Astrocyte (in vitro differentiated cells and primary cell): ENCODE measurements around the gene FRMD3. TPM values are rescaled to one million over a fixed set of nuclear protein-coding genes. Genes with fewer than 3 reads are reported as not detected.
A peak's percentile ranks its signal among the peaks of the same experiment; 100 is the strongest.

ENCODE experiments used
- DNase-seq: peaks from one replicate; pipeline ENCODE4 v3.0.0-alpha.2; 2010; ENCODE audit warnings: low read depth
- FAIRE-seq: peaks from 2 replicates; lab custom pipeline; 2011; peaks lifted over from hg19 to GRCh38; lab: Jason Lieb, UNC
- H2AFZ ChIP-seq: 2 replicates; pipeline ENCODE4 v1.6.0; 2012; ENCODE audit warnings: low read depth, low read length, inconsistent platforms
- H3K27ac ChIP-seq: 2 replicates; pipeline ENCODE4 v1.5.1; 2011; ENCODE audit warnings: low read depth, low read length, inconsistent platforms
- H3K27me3 ChIP-seq: 2 replicates; pipeline ENCODE4 v1.6.0; 2011; ENCODE audit warnings: low read length, inconsistent platforms; ENCODE audit not compliant: insufficient read depth
- H3K36me3 ChIP-seq: 2 replicates; pipeline ENCODE4 v1.5.1; 2011; ENCODE audit warnings: low read length, inconsistent platforms; ENCODE audit not compliant: insufficient read depth
- H3K4me1 ChIP-seq: 2 replicates; pipeline ENCODE4 v1.5.1; 2011; ENCODE audit warnings: low read length, inconsistent platforms; ENCODE audit not compliant: insufficient read depth
- H3K4me2 ChIP-seq: 2 replicates; pipeline ENCODE4 v1.6.0; 2012; ENCODE audit warnings: low read length, inconsistent platforms
- H3K4me3 ChIP-seq: 2 replicates; pipeline ENCODE4 v1.5.1; 2011; ENCODE audit warnings: low read depth, mild to moderate bottlenecking, low read length, inconsistent platforms; ENCODE audit not compliant: insufficient read depth
- H3K79me2 ChIP-seq: 2 replicates; pipeline ENCODE4 v1.6.0; 2012; ENCODE audit warnings: mild to moderate bottlenecking, low read length, inconsistent platforms; ENCODE audit not compliant: insufficient read depth
- H3K9ac ChIP-seq: 2 replicates; pipeline ENCODE4 v1.6.0; 2012; ENCODE audit warnings: mild to moderate bottlenecking, low read length, inconsistent platforms
- H3K9me3 ChIP-seq: 2 replicates; pipeline ENCODE4 v1.5.1; 2012; ENCODE audit warnings: low read depth, mild to moderate bottlenecking, low read length, inconsistent platforms; ENCODE audit not compliant: insufficient read depth
- H4K20me1 ChIP-seq: 2 replicates; pipeline ENCODE4 v1.6.0; 2012; ENCODE audit warnings: low read length, inconsistent platforms; ENCODE audit not compliant: insufficient read depth
- H3K27ac Mint-ChIP-seq: one replicate; pipeline ENCODE4 v1.8.0; 2021; ENCODE audit warnings: mild to moderate bottlenecking, mixed read lengths; ENCODE audit not compliant: unreplicated experiment
- H3K27me3 Mint-ChIP-seq: one replicate; pipeline ENCODE4 v1.8.0; 2021; ENCODE audit warnings: low read depth, mixed read lengths; ENCODE audit not compliant: unreplicated experiment
- H3K36me3 Mint-ChIP-seq: one replicate; pipeline ENCODE4 v1.8.0; 2021; ENCODE audit warnings: low read depth, mixed read lengths; ENCODE audit not compliant: unreplicated experiment
- H3K4me1 Mint-ChIP-seq: one replicate; pipeline ENCODE4 v1.8.0; 2021; ENCODE audit warnings: low read depth, mixed read lengths; ENCODE audit not compliant: unreplicated experiment
- H3K4me3 Mint-ChIP-seq: one replicate; pipeline ENCODE4 v1.8.0; 2021; ENCODE audit warnings: mild to moderate bottlenecking, moderate library complexity, mixed read lengths; ENCODE audit not compliant: unreplicated experiment
- H3K9me3 Mint-ChIP-seq: one replicate; pipeline ENCODE4 v1.8.0; 2021; ENCODE audit warnings: mild to moderate bottlenecking, mixed read lengths; ENCODE audit not compliant: unreplicated experiment
- EZH2 ChIP-seq: IDR thresholded peaks from 2 replicates; pipeline ENCODE4 v1.6.1; 2012; ENCODE audit warnings: mild to moderate bottlenecking, low read length, inconsistent platforms; ENCODE audit not compliant: insufficient read depth
- total RNA-seq: library from RNA; stranded (reverse); gene quantifications from 2 replicates; pipeline ENCODE4 v1.2.1, GENCODE V29; 2021
- TF ChIP-seq, protein P1 (sequence below): IDR thresholded peaks from 2 replicates; pipeline ENCODE4 v1.5.1; 2011; ENCODE audit warnings: low read depth, mild to moderate bottlenecking, inconsistent platforms, low read length, moderate library complexity; ENCODE audit not compliant: insufficient read depth

The FRMD3 gene
- total RNA-seq, 1 donor from 2014 or later = 0.39 TPM

DNA sequence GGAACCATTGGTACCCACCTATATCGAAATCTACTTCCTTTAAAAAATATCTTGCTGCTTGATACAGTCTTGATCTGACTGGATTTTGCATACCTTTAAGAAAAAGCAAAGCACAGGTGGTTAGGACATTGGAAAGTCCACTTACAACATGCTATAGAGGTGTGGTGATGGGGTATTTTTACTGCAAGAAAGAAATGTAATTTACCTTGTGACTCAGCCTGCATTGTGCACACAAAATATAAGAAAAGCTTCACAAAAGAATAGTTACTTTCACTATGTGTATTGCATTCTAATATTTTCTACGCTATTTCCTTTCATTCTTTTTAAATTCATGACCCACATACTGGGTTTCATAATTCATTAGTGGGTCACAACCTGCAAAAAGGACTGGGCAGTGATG lies 239.1 kb downstream of the FRMD3 start:
- peaks cover 3% of the 10 kb centered on the region for H3K9me3 Mint-ChIP-seq
- no peak overlapping the region for H3K9ac ChIP-seq
- no peak for FAIRE-seq

GRCh38 chr9:83296123-83296522 lies 242.1 kb downstream of the FRMD3 start:
- Histone ChIP-seq H3K79me2 (no peaks in the 10 kb centered on the region), H4K20me1 (no peaks in the 10 kb centered on the region), H3K27ac (no peak overlapping the region), H3K36me3 (no peaks in the 10 kb centered on the region), H3K4me1 (peaks cover 7% of the 10 kb centered on the region), H3K4me2 (no peak overlapping the region), H3K9ac (no peak overlapping the region), H3K27me3 (no peaks in the 10 kb centered on the region), H2AFZ (no peak overlapping the region), H3K9me3 (no peaks in the 10 kb centered on the region), H3K4me3 (no peak overlapping the region)
- no peaks in the 10 kb centered on the region for H3K36me3 Mint-ChIP-seq
- no peak overlapping the region for H3K27ac Mint-ChIP-seq
- FAIRE-seq (no peak), DNase-seq (no peak)
- peaks cover 9% of the 10 kb centered on the region for H3K27me3 Mint-ChIP-seq
- TF ChIP-seq, protein P1, sequence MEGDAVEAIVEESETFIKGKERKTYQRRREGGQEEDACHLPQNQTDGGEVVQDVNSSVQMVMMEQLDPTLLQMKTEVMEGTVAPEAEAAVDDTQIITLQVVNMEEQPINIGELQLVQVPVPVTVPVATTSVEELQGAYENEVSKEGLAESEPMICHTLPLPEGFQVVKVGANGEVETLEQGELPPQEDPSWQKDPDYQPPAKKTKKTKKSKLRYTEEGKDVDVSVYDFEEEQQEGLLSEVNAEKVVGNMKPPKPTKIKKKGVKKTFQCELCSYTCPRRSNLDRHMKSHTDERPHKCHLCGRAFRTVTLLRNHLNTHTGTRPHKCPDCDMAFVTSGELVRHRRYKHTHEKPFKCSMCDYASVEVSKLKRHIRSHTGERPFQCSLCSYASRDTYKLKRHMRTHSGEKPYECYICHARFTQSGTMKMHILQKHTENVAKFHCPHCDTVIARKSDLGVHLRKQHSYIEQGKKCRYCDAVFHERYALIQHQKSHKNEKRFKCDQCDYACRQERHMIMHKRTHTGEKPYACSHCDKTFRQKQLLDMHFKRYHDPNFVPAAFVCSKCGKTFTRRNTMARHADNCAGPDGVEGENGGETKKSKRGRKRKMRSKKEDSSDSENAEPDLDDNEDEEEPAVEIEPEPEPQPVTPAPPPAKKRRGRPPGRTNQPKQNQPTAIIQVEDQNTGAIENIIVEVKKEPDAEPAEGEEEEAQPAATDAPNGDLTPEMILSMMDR = no peak
- TF ChIP-seq EZH2 = no peak
- no peak overlapping the region for H3K4me3 Mint-ChIP-seq
- H3K4me1 Mint-ChIP-seq = peaks cover 10% of the 10 kb centered on the region
- H3K9me3 Mint-ChIP-seq = peaks cover 3% of the 10 kb centered on the region

More for the DNA sequence above, 239.1 kb downstream of the FRMD3 start:
- Histone ChIP-seq H2AFZ (no peak overlapping the region), H3K27ac (no peak overlapping the region), H3K4me1 (peaks cover 7% of the 10 kb centered on the region), H4K20me1 (no peaks in the 10 kb centered on the region), H3K36me3 (no peaks in the 10 kb centered on the region), H3K79me2 (no peaks in the 10 kb centered on the region), H3K9me3 (no peaks in the 10 kb centered on the region), H3K4me3 (no peak overlapping the region), H3K4me2 (peak overlapping the region; percentile 20), H3K27me3 (no peaks in the 10 kb centered on the region)
- Mint-ChIP-seq H3K4me3 (no peak overlapping the region), H3K27ac (no peak overlapping the region), H3K4me1 (peaks cover 10% of the 10 kb centered on the region), H3K27me3 (peaks cover 24% of the 10 kb centered on the region), H3K36me3 (no peaks in the 10 kb centered on the region)
- no peak for DNase-seq
- TF ChIP-seq, protein P1 = no peak
- TF ChIP-seq EZH2 = no peak

DNA sequence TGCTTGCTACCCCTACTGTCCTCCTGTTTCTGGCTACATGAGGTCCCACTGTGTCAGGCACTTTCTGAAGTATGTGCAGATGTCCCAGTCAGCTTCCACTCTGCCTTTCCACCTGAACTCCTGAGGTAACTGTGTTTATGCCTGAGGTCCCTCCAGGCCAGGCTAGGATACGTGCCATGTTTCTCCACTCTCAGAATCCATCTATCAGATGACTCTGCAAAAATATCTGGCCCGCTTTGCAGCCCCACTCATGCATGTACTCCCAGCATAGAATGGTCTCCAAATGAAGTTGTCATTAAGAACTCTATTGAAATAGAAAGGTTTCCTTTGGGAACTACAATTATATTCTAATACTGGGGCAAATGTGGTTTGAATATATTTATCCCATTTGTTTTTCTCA lies 243.4 kb downstream of the FRMD3 start:
- H3K36me3 Mint-ChIP-seq = no peaks in the 10 kb centered on the region
- Histone ChIP-seq H3K9me3 (no peaks in the 10 kb centered on the region), H3K9ac (no peak overlapping the region), H2AFZ (no peak overlapping the region), H3K4me1 (peaks cover 7% of the 10 kb centered on the region), H3K4me3 (no peak overlapping the region), H3K36me3 (no peaks in the 10 kb centered on the region), H3K4me2 (no peak overlapping the region), H3K27me3 (no peaks in the 10 kb centered on the region), H4K20me1 (no peaks in the 10 kb centered on the region), H3K27ac (no peak overlapping the region), H3K79me2 (no peaks in the 10 kb centered on the region)
- no peak overlapping the region for H3K27ac Mint-ChIP-seq
- FAIRE-seq (no peak), DNase-seq (no peak)
- peaks cover 8% of the 10 kb centered on the region for H3K4me1 Mint-ChIP-seq
- peaks cover 9% of the 10 kb centered on the region for H3K27me3 Mint-ChIP-seq
- no peak overlapping the region for H3K4me3 Mint-ChIP-seq
- H3K9me3 Mint-ChIP-seq = no peaks in the 10 kb centered on the region
- no peak for TF ChIP-seq EZH2
- TF ChIP-seq, protein P1 = no peak
